Glomerular visceral epithelial cell (primary cell): Measurements from ENCODE around the gene CLEC18A.
"Not testable (repeated sequence)": the region's sequence is repeated elsewhere in the genome, so short reads cannot be mapped to it uniquely, and the experiment has no call there.

Source experiments
- DNase-seq: peaks from one replicate; pipeline ENCODE4 v3.0.0-alpha.2; 2016; ENCODE audit errors: extremely low spot score

The CLEC18A gene

DNA sequence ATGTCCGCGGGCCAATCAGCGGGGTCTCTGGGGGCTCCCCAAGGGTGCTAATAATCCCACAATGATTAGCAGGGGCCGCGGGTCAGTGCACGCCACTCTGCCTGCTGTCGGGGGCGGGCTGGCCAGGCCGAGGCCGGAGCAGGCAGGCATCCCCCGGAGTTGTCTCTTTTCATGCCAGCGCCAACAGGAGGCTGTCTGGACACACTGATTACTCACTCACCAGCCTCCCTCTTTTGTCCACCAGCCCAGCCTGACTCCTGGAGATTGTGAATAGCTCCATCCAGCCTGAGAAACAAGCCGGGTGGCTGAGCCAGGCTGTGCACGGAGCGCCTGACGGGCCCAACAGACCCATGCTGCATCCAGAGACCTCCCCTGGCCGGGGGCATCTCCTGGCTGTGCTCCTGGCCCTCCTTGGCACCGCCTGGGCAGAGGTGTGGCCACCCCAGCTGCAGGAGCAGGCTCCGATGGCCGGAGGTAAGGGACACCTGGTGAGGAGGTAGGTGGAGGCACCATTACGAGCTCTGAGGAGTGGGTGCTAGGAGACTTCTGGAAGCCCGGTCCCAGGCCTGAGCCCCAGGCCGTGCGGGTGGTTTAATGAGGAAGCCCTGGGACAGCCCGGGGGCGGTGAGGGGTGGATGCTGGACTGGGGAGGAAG lies at the start of gene CLEC18A:
Gene CLEC18A, plus strand, starts transcription at position 318 of the 655 bp plus-strand sequence. Its CDS starts 33 bp downstream, at position 351.
- DNase-seq, result not testable (repeated sequence)

DNA sequence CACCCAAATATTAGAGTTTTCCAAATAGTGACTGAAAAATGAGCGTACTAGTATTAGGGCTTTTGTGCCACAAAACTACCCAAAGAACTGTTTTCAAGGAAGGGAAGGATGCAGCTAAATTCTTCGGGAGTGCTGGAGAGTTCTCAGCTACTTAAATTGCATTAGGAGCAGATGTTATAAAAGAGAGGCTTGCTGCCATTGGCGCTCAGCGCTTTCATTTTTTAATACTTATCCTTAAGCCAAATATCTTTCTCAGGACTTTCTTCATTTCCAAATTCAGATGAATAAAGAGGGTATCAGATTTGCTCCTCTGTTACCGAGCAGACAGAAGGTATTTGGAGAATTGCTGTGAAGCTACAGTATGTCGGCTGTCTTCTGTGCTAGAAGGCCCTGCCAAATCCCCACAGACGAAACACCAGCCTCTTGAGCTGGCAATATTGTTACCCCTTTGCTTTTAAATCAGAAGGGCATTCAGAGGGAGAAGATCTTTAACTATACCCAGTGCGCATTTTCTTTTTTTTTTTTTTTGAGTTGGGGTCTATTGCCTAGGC lies 47.2 kb upstream of the CLEC18A start:
- no peak for DNase-seq

DNA sequence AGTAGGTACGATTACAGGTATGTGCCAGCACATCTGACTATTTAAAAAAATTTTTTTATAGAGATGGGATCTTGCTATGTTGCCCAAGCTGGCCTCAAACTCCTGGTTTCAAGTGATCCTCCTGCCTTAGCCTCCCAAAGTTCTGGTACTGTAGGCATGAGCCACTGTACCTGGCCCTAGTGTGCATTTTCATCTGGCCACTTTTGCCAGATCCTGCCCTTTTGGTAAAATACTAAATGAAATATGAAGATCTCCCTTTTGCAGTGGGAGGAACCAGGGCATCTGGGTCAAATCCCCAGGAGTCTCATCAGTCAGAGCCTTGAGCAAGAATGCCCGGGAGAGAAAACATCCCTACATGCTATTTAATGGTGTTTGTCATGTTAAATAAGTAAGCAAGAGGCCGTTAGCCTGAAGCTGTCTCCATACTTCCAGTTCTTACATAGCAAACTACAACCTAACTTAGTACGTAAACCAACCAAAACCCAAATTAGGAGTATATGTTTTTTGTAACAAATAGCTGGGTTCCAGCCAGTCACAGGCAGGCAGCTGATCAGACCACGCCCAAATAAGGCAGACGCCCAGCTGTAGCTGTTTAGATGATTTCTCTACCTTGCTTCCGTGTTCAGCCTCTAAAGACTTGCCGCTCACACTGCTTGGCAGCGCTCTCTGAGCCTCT lies 46.5 kb upstream of the CLEC18A start:
- no peak for DNase-seq

DNA sequence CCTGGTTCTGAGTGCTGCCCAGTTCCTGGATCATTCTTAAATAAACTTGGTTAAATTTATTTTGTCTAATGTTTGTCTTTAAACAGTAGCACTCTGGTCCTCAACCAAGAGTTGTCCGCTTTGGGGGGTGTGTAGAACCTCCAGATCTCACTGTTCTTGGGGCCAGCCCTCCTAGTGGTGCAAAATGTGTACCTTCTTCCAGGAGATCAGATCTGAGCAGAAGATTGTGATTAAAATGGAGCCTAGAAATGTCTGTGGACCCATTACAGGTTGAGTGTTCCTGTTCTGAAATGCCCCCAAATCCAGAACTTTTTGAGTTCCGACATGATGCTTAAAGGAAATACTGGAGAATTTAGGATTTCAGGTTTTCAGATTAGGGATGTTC lies 46.0 kb upstream of the CLEC18A start:
- no peak for DNase-seq

DNA sequence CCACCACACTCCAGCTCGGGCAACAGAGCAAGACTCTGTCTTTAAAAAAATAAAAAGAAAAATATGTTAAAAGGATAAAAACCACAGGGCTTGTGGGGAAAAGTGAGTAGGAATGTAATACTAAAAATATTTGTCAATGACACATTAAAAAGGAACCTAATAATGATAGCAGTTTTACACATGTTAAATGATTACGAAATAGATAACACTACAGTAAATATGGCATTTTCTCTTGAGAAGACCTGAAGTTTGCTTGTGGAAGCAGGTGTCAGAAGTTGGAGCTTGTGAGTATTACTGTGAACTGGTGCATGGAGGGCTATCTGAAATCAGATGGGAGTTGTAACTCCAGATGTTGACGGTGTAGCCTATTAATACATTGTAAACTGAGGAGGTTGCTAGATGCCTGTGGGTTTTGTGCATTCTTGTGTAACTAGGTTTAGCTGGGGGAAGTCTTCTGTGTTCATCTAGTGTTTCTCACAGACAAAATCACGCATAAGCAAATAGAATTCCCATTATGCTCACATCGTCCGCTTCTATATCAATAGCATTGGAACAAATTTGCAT lies 44.2 kb upstream of the CLEC18A start:
- no peak for DNase-seq

DNA sequence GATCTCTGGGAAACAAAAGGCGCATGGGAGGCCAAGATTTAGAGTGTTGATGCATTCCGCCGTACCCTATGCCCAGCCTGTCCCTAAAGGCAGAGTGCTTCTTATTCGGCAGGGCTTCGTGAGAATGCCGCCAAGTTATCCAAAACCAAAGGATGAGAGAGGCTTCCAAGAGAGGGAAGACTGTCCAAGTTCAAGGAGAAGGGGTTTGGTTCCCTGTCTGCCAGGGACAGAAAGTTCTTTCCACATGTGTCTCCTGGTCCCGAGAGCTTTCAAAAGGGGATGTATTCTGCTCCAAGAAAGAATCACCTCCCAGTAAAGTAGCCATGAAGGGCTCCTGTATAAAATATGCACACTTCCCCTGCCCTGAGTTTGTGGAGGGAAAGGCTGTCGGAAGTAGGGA lies 42.1 kb upstream of the CLEC18A start:
- no peak for DNase-seq

DNA sequence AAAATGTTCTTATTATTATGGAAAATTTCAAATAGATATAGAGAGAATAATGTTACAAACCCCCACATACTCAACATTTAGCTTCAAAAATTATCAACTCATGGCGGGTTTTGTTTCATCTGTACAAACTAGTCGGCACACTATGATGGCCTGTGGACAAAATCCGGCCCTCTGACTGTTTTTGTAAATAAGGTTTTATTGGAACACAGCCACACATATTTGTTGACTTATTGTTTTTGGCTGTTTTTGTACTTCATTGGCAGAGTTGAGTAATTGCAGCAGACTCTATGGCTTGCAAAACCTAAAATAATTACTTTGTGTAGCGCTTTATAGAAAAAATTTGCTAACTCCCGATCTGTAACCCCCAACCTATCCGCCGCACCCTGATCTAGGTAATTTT lies 41.4 kb upstream of the CLEC18A start:
- no peak for DNase-seq

DNA sequence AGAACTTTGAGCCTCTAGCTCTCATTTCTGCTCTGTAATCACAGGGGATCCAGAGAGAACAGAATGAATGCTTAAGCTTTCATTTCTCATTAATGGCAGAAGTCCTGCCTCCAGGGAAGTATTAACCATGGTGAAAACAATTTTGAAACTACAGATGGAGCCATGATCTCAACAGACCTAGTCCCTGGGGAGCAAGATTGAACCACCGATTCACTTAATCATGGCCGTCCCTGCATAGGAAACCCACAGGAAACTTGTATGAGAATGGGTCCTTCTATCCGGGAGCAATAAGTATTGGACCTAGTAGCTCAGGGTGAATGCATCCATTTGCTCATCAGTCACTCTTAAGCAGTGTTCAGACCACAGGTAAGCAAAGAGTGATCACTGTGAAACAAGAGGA lies 40.2 kb upstream of the CLEC18A start:
- no peak for DNase-seq

DNA sequence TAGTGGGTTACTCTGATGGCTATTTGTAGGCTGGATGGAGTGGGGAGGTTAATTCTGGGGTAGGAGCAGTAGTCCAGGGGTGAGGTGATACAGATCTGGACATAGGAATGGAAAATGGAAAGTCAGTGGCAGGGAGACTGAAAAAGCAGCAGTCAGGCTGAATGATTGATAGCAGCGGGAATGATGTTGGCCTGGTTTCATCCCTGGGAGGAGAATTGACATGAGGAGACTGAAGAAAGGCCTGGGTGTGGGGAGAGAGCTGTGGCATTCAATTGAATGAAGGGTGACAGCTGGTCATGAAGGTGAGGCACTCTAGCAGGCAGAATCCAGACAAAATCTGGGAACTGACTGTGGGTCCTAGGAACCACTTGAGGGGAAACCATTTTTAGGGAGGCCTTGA lies 34.7 kb upstream of the CLEC18A start:
- no peak for DNase-seq

DNA sequence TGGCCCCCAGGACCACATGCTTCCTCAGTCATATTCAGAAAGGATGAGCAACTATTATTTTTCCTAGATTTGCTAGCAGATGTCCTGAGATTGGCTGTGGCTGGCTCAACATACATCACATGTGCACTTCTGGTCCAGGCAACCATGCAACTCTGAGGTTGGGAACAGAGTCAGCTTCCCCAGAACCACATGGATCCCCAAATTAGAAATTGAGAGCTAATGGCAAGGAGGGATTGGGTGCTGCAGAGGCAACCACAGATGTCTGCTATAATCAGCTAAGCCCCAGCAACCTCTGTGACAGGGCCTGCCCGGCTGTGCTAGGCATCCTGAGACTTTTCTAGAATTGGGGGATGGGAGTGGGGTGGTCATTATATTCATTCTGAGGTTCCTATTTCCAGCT lies 33.8 kb upstream of the CLEC18A start:
- DNase-seq, result no peak

DNA sequence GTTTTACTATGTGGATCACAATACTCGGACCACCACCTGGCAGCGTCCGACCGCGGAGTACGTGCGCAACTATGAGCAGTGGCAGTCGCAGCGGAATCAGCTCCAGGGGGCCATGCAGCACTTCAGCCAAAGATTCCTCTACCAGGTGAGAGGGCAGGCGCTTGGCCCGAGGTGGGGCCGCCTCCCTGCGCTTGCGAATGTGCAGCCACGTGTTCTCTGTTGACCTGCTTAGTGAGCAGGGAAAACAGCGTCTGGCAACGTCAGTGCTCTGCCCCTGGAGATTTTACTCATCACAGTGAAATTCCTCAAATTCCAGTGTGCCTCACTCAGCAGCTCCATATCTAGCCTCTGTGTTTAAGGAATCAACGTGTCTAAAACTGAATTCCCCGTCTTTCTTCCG lies 33.4 kb upstream of the CLEC18A start:
- DNase-seq, result peak; percentile 91

DNA sequence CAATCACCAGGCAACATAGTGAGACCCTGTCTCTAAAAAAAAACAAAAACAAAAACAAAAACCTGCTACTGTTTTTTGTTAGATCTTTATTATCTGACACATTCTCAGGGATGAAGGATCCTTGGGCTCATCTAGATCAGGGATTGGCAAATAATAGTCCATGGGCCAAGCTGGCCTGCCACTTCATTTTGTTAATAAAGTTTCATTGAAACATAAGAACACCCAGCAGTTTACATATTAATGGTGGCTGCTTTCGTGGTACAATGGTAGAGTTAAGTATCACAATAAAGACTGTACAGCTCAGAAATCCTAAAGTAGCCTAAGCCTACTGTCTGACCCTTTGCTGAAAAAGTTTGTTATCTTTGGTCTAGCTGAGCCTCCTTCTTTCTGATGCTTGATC lies 32.9 kb upstream of the CLEC18A start:
- DNase-seq, result no peak

DNA sequence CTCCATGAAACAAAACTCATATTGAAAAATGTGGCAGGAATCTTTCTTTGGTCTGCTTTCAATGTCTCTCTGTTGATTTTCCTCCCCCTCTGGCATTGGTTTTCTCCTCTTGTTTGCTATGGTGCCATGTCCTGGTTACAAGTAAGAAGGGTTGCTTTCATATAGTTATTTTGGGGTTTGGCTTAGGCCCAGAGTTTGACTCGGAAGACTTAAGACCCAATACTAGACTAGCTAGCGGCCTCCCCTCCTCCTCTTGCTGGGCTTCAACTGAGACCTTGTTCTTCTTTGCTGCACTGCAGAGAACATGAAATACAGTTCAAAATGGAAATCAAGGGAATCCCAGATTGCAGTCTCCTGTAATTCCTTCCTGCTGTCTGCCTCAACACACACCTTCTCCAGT lies 30.0 kb upstream of the CLEC18A start:
- no peak for DNase-seq

DNA sequence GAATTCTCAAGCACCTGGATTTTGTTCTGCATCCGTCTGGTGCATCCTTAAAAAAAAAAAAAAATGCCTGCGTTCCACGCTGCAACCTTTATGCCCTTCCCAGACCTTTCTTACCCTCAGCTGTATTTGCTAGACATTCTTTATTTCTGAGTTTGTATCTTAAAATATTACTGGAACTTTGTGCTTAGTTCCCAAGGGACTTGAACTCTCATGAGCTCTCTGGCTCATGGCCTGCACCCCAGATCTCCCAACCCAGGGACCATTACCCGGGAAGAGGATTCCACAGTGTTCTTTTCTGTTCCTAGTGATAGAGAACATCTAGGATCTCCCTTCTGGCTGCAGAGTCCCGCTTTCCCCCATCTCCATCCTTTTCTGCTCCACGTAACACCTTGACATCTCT lies 28.9 kb upstream of the CLEC18A start:
- no peak for DNase-seq

DNA sequence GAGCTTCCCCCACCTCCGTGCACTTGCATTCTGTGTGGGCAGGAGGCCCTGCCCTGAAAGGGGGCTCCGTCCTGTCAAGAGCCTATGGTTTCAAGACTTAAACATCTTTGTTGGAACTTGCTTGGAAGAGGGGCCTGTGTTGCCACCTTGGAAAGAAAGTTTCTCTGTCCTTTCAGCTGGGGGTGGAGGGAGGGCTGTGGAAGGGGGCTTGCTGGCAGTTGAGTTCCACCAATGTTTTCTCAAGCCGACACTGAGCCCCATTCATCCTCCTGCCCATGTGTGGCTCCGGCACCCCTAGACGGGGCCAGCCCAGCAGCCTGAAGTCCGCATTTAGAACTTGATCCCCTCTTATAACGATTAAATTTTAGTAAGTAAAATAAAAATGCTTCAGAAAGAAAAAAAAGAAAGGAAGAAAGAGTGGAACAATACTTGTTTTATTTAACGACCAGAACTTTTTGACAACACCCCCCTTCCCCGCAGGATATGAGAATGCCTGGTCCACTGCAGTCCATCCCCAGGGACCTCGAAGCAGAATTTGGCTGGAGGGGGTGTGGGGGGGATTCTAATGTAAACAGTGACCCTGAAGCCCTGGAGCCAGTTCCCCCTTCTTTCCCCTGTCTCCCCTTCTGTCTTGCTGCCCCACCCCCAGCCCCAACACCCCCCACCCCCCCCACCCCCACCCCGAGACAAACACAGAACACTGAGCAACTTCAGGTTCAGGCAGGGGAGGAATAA lies 26.9 kb upstream of the CLEC18A start:
- no peak for DNase-seq

DNA sequence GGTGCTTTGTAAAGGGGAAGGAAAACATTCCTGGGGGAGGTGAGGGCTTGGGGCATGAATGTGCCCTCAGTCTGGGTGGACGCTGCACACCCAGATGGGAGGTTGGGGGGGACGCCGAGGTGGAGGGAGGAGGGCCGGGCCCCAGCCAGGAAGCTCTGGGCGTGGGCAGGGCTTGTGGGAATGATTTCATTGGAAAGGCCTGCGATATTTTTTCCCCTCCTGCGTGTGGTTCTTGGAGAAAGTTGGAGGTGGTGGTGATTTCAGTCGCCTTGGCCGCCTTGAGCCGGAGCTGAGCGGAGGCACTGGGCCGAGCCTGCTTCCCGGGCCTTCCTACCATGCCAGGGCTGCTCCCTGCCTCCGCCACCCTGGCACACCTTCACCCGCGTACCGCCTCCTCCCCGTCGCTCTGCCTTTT lies 26.4 kb upstream of the CLEC18A start:
- DNase-seq, result peak; percentile 89

DNA sequence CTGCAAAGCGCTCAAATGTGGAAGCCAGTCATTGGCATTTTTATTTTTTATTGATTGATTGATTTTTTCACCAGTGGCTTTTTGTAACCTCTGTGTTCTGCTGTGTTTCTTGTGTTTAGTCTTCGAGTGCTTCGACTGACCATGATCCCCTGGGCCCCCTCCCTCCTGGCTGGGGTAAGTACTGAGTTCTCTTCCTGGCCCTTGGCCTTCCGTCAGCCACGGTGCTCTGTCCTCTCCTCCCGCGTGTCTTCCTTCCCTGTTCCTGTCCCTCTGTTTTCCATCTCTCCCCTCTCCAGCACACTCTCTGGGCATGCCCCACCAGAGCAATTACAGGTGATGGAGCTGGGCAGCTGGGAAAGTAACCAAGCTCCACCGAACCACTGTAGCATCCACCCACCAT lies 25.8 kb upstream of the CLEC18A start:
- DNase-seq, result no peak

DNA sequence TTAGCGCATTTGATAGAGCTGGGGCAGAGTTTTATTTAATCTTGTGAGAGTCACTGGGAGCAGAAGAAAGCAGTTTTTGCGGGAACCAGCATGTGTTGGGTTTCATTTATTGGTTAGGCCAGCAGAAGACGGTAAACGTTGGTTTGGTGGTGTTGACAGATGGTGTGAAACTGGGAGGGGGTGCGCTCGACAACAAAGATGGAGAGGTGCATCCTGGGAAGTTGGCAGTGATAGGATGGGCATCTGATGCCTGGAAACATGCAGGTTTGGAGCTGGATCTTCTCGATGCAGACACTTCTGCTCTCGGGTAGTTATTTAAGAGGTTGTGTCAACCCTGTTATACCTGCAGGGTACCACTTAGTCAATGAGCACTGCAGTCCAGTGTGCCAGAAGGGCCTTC lies 24.9 kb upstream of the CLEC18A start:
- DNase-seq, result no peak

DNA sequence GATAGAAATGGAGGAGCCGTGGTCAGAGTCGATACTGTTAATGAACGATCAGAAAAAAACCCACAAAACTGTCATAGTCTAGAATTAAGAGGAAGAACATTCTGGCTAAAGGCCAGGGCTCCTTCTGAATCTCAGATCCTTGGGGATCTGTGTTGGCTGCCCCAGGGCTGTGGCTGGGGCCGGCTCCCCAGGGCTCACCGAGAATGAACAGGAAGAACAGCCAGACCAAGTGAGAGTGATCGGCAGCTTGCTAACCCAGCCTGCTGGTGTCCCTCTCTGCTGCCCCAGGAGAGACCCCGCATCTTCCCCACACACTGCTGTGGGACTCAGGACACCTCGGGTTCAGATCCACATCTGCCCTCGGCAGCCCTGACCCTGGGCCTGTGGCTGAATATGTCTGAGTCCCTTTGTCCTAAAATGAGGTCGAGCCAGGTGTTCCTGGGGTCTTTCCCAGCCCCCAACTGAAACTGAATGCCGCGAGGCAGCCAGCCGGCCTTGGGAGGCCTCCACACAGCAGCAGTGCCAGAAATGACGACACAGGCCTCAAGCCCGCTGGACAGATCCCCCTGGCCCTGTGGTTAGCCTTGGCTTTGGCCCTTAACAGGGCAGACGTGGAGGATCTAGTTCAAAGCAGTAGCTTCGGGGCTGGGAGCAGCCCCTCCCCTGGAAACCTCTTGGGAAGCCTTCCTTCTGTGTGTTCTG lies 23.9 kb upstream of the CLEC18A start:
- DNase-seq, result peak; percentile 65

DNA sequence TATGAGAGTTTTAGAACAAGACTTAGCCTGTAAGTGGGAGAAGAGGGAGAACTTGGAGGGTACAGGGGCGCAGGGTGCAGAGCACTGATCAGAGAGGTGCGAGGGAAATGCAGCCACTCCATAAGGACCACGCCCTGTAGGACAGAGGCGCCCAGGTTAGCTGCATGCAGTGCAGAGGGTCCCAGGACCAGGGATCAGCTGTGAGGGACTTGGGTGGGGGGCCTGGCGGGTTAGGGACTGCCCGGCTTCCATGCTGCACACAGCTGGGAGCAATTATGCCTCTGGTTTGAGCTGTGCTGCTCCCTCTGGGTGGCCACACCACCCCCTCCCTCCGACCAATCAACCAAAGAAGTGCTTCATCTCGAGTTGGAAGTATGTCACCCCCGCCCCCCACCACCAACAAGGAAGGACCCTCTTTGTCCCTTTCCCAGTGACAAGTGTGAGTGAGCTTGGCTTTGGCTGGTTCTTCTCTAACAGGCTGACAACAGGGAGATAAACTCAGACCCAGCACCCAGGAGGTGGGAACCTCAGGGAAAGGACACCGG lies 22.2 kb upstream of the CLEC18A start:
- no peak for DNase-seq

DNA sequence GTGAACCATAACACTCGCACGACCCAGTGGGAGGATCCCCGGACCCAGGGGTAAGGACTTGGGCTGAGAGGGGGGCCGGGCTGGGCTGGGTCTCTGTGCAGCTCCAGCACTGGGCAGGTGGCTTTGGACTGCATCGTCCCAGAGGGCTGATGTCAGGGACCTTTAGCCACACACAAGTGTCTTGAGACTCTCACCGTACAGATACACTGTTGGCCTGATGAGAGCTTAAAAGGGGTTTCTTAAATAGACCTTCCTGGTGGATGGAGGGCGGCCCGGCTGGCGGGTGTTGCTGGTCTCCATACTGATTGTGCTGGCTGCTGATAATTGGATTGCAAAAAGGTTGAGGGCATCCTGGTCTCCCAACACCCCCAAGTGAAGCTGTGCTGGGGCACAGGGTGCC lies 21.7 kb upstream of the CLEC18A start:
- DNase-seq, result no peak
